A673 (cell line): ENCODE measurements around the gene TEX30.

ENCODE experiments used
- EZH2 ChIP-seq: fragments of 200-600 bp; sonication (generic); IDR thresholded peaks from 2 replicates; pipeline ENCODE4 v1.6.1; 2017; ENCODE audit warnings: borderline replicate concordance, low read depth, mild to moderate bottlenecking, mixed read lengths, antibody characterized with exemption, low read length; ENCODE audit not compliant: poor library complexity, severe bottlenecking
- TF ChIP-seq, protein P1 (sequence below): fragments of 300-800, 200-600 bp; sonication (generic); conservative IDR thresholded peaks from 2 replicates; pipeline ENCODE4 v1.5.1; 2017; ENCODE audit warnings: low read depth, mild to moderate bottlenecking, antibody characterized with exemption, low read length, moderate library complexity, mixed read lengths

DNA sequence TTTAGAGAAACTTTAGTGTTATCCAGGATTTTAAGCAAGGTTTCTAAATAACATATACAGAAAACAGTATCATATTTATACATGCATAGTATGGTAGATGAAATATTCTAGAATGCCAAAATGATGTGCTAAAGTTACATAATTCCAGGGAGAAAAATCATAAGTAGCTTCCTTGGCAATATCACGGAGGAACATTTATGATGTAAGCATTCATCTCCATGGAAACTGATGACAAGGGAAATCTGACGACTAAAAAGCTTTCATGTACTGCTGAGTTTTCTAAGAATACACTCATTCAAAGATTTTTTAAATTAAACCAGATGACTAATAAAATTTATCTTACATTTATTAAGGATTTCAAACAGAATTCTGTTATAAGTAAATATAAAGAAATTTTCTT, 4.7 kb downstream of the TEX30 start:
- TF ChIP-seq, protein P1, sequence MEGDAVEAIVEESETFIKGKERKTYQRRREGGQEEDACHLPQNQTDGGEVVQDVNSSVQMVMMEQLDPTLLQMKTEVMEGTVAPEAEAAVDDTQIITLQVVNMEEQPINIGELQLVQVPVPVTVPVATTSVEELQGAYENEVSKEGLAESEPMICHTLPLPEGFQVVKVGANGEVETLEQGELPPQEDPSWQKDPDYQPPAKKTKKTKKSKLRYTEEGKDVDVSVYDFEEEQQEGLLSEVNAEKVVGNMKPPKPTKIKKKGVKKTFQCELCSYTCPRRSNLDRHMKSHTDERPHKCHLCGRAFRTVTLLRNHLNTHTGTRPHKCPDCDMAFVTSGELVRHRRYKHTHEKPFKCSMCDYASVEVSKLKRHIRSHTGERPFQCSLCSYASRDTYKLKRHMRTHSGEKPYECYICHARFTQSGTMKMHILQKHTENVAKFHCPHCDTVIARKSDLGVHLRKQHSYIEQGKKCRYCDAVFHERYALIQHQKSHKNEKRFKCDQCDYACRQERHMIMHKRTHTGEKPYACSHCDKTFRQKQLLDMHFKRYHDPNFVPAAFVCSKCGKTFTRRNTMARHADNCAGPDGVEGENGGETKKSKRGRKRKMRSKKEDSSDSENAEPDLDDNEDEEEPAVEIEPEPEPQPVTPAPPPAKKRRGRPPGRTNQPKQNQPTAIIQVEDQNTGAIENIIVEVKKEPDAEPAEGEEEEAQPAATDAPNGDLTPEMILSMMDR, result no peak
- TF ChIP-seq EZH2, result no peak
